ENCODE data around the gene SLC12A1.

GRCh38 chr15:48334260-48334659 is 128.2 kb downstream of the SLC12A1 start:
- TF ChIP-seq RXRA (IDR thresholded peaks at IDR 0.05; ENCODE audit: borderline replicate concordance, low read depth) (no peak), CTCF (IDR thresholded peaks at IDR 0.05) (no peak), MAX (IDR thresholded peaks at IDR 0.05; ENCODE audit: low read depth) (no peak), GABPA (IDR thresholded peaks at IDR 0.05; ENCODE audit: low read depth) (no peak), REST (IDR thresholded peaks at IDR 0.05; ENCODE audit: low read depth, low read length) (no peak)
